ENCODE data around the gene ACSS1.

Gene ACSS1

GRCh38 chr20:25071734-25072133 lies 13.8 kb upstream of the ACSS1 start:
- TF ChIP-seq GATA3 (IDR thresholded peaks at IDR 0.05; ENCODE audit: low read depth, low read length): no peak
- TF ChIP-seq GATA2 (IDR thresholded peaks at IDR 0.05; ENCODE audit: low read depth, low read length): no peak

- no peak for TF ChIP-seq GATA2 (IDR thresholded peaks at IDR 0.05; ENCODE audit: low read depth, low read length)
- TF ChIP-seq GATA3 (IDR thresholded peaks at IDR 0.05; ENCODE audit: low read depth, low read length): no peak
Observed at GRCh38 chr20:25070821-25071473, 13.0 kb upstream of the ACSS1 start.

- TF ChIP-seq GATA3 (IDR thresholded peaks at IDR 0.05; ENCODE audit: low read depth, low read length) (no peak), GATA2 (IDR thresholded peaks at IDR 0.05; ENCODE audit: low read depth, low read length) (no peak)
Observed at GRCh38 chr20:25067102-25067987, 9.4 kb upstream of the ACSS1 start.

- TF ChIP-seq GATA2 (IDR thresholded peaks at IDR 0.05; ENCODE audit: low read depth, low read length) (no peak), GATA3 (IDR thresholded peaks at IDR 0.05; ENCODE audit: low read depth, low read length) (no peak)
Observed at GRCh38 chr20:25066386-25066785, 8.4 kb upstream of the ACSS1 start.

- peak; percentile 69; the same call in 1 of the 2 replicates for TF ChIP-seq GATA2 (IDR thresholded peaks at IDR 0.05; ENCODE audit: low read depth, low read length)
- TF ChIP-seq GATA3 (IDR thresholded peaks at IDR 0.05; ENCODE audit: low read depth, low read length): no peak
Observed at GRCh38 chr20:25065625-25066338, 7.8 kb upstream of the ACSS1 start.

- no peak for TF ChIP-seq GATA3 (IDR thresholded peaks at IDR 0.05; ENCODE audit: low read depth, low read length)
- TF ChIP-seq GATA2 (IDR thresholded peaks at IDR 0.05; ENCODE audit: low read depth, low read length): no peak
Observed at GRCh38 chr20:25065072-25065624, 7.2 kb upstream of the ACSS1 start.

GRCh38 chr20:25064561-25065071 lies 6.7 kb upstream of the ACSS1 start:
- TF ChIP-seq GATA2 (IDR thresholded peaks at IDR 0.05; ENCODE audit: low read depth, low read length) (no peak), GATA3 (IDR thresholded peaks at IDR 0.05; ENCODE audit: low read depth, low read length) (no peak)

GRCh38 chr20:25063981-25064380 lies 6.0 kb upstream of the ACSS1 start:
- TF ChIP-seq GATA2 (IDR thresholded peaks at IDR 0.05; ENCODE audit: low read depth, low read length) (no peak), GATA3 (IDR thresholded peaks at IDR 0.05; ENCODE audit: low read depth, low read length) (no peak)

- TF ChIP-seq GATA2 (IDR thresholded peaks at IDR 0.05; ENCODE audit: low read depth, low read length) (no peak), GATA3 (IDR thresholded peaks at IDR 0.05; ENCODE audit: low read depth, low read length) (no peak)
Observed at GRCh38 chr20:25063546-25063945, 5.6 kb upstream of the ACSS1 start.

GRCh38 chr20:25062841-25063240 lies 4.9 kb upstream of the ACSS1 start:
- TF ChIP-seq GATA3 (IDR thresholded peaks at IDR 0.05; ENCODE audit: low read depth, low read length) (no peak), GATA2 (IDR thresholded peaks at IDR 0.05; ENCODE audit: low read depth, low read length) (no peak)

GRCh38 chr20:25061821-25062530 lies 4.0 kb upstream of the ACSS1 start:
- TF ChIP-seq GATA3 (IDR thresholded peaks at IDR 0.05; ENCODE audit: low read depth, low read length): no peak
- no peak for TF ChIP-seq GATA2 (IDR thresholded peaks at IDR 0.05; ENCODE audit: low read depth, low read length)

- no peak for TF ChIP-seq GATA3 (IDR thresholded peaks at IDR 0.05; ENCODE audit: low read depth, low read length)
- TF ChIP-seq GATA2 (IDR thresholded peaks at IDR 0.05; ENCODE audit: low read depth, low read length): no peak
Observed at GRCh38 chr20:25061103-25061799, 3.3 kb upstream of the ACSS1 start.
